Right hindlimb (tissue), 1 donor: ENCODE data around the gene C1QL2.

ENCODE experiments used
- DNase-seq: peaks from one replicate; pipeline ENCODE4 v3.0.0-alpha.2; 2018

C1QL2 gene

GRCh38 chr2:119178776-119179175 lies 20.2 kb upstream of the C1QL2 start:
- DNase-seq, result no peak

DNA sequence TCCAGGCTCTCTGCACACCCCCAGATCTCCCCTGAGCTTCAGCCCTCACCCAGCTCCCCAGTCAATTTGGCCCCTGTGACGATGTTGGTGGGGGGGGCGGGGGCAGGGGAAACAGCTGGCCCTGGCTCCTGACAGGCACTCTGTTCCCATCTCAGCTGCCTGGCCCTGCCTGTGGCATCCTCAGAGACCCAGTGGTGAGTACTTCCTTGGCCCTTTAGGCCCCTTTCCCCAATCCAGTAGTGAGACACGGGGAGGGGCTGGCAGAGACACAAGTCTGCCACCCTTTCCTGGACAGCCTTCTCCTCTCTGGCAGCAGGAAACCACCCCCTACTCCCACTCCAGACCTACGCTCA lies 19.3 kb upstream of the C1QL2 start:
- no peak for DNase-seq

DNA sequence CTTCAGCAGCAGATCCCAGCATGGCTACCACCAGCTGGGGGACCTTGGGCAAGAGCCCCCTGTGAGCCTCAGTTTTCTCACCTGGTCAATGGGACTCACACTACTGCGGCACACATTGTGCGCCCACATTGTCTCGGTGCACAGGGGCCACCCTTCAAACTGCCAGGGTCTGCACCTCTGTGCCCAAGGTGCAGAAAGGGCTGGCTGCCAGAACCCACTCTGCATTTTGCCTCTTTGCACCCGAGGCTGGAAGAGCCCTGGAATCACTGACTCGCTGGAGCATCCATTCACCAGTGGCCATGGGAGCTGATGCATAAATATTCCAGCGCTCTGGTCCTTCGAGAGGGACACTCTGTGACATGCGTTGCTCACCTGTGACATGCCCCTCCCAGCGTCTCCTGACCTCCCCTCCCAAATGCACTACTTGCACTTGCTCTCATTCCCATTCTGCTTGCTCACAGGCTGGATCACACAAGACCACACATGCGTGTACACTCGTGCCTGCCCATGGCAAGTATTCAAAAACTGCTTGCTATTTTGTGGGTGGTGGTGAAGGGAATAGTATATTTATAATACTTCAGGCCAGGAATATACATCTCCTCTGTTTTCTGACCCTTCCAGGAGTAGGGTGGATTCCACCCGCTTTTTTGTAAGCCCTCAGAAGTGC lies 18.8 kb upstream of the C1QL2 start:
- no peak for DNase-seq

DNA sequence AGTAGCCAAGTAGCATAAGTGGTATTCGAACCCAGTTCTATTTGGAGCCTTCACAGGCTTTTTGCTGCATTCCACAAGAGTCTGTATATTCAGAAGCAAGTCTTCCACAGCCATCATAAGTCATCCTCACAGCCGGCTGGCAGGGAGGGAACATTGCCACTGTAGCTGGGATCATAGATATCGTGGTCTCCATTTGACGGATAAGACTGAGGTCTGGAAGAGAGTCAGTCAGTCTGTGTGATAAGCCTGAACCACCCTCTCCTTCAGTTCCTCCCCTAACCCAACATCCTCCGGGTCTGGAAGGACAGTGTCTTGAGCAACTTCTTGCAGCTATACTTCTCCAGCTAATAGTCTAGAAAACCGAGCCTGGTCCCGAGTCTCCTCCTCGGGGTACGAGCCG lies 17.0 kb upstream of the C1QL2 start:
- no peak for DNase-seq

DNA sequence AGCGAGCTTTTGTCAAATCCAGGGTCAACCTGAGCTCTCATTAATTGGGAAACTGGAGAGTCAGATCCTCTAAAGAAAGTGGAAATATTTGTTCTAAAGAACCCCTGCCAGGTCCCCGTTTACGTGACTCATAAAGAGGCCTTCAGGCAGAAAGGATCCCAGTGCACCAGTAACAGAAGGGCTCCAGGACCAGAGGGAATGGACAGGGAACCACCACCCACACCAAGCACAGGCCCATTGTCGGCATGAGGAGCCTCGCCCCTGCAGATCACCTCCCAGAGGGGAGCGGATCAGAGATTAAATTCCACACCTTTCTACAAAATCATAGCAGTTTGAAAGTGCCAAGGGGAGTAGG lies 16.4 kb upstream of the C1QL2 start:
- no peak for DNase-seq

DNA sequence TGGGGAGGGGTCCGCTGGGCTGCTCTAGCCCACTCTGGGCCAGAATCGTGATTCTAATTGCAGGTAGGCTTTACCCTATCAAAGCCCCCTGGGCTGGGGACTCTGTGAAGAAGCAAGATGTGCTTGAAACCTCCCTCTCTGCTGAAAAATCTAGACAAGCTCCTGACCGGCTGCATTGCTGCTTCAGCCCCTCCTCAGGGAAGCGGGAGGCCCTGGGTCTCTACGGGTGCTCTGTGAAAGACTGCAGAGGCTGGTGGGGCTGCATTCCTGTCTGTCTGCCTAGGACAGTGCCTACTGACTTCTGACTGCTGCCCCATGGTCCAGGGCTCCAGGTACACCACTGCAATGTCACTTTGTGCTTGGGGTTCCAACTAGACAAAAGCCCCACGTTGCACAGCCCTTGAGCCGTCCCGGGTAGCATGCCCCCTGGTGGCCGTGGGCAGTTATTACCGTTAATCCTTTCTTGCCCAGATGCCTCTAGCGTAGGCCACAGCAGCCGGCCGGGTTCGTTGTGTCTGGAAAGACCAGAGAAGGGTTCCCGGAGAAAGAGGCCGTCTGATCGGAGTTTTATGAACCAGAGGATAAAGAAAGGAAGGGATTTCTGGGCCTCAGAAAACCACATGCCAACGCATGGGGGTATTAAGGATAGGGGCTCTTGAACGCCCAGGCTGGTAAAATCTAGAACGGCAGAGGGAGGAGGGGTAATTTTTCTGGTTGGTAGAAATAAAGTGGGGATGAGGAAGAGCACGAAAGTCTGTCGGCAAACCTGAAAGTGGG lies 15.9 kb upstream of the C1QL2 start:
- DNase-seq, result no peak

GRCh38 chr2:119173556-119174060 lies 15.1 kb upstream of the C1QL2 start:
- DNase-seq, result no peak

GRCh38 chr2:119170504-119170903 lies 12.0 kb upstream of the C1QL2 start:
- no peak for DNase-seq

- no peak for DNase-seq
Observed at GRCh38 chr2:119169717-119170116, 11.2 kb upstream of the C1QL2 start.

DNA sequence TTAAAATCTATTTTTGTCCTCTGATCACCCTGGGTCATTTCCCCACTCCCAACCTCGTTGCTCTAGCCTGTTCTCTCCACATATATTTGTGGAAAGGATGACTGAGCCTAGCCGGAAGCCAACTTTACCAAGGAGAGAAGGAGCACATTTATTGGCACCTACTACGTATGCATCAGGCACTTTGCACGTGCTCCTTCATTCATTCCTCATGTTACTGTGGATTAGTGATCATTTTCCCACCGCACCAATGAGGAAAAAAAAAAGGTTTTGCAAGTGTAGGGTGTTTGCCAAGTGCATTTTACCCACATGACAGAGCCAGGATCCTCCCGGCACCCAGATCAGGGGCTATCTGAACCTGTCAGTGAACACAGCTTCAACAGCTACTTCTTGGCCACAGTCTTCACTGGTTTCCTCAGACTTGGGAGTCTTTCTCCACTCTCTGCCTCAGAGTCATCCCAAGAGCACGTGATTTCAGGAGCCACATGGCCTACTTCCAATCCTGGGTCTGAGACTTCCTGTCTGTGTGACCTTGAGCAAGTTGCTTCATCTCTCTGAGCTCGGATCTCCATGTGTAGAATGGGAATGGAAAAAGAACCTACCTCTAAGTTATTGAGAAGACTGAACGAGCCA lies 1.9 kb upstream of the C1QL2 start:
- DNase-seq, result no peak

DNA sequence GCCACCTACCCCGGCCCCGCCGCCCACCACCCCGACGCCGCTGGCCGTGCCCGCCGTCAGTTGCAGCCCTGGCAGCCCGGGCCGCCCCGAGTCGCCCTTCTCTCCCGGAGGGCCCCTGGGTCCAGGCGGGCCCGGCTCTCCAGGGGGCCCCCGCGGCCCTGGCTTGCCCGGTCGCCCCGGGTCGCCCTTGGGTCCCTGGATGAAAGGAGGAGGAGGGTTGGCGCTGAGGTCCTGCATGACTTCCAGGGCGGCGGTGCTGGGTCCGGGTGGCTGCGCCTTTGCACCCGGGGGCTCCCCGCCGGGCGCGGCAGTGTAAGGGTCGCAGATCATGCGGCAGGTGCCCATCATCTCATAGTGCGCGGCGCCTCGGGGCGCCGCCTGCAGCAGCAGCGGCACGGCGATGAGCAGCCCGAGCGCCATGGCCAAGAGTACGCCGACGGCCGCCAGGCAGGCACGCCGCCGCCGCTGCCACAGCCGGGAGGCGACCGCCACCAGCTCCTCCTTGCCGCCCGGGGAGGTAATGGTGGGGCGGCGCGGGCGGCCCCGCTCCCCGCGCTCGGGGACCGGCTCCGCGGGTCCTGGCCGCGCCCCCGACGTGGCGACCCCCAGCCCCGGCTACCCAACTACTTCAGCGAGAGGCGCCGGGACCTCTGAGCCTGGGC lies 570 bp downstream of the C1QL2 start:
- DNase-seq, result no peak

DNA sequence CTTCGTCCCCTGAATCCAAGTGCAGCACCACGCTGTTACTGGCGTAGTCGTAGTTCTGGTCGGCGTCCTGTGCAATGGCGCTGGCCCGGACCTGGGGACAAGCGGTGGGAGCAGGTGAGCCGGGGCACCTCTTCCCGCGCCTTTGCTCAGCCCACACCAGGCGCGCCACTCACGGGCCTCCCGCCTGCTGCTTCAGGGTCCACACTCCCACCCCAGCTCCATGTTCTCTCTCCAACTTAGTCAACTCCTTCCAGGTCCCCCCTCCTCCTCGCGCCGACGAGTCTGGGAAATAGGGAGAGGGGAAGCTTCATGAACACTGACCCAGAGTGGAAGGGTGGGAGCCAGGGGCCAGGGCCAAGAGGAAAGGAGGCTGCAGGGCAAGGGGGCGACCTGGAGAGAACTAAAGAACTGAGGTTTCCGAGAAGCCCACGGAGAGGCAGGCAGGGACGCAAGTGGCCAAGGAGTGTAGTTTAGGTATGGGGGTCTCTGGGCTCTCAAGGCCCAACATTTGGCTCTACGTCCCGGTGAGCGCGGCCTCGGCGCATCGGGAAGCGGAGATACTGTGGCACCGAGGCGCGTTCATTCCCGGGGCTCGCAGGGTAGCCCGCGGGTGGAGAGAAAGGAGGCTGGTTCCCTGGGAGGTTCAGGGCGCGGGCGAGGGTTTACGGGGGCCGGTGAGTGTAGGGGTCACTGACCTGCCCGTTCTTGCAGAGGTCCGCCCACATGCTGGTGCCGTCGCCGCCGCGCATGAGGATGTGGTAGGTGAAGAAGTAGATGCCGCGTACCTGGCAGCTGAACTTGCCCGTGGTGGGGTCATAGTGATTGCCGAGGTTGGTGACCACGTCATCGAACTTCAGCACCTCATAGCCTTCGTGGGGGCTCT lies 1.4 kb downstream of the C1QL2 start:
- DNase-seq, result no peak

- no peak for DNase-seq
Observed at GRCh38 chr2:119156105-119156890, 2.3 kb downstream of the C1QL2 start.

GRCh38 chr2:119155633-119156032 lies 2.9 kb downstream of the C1QL2 start:
- DNase-seq, result no peak

GRCh38 chr2:119154076-119154475 lies 4.5 kb downstream of the C1QL2 start:
- DNase-seq, result no peak

DNA sequence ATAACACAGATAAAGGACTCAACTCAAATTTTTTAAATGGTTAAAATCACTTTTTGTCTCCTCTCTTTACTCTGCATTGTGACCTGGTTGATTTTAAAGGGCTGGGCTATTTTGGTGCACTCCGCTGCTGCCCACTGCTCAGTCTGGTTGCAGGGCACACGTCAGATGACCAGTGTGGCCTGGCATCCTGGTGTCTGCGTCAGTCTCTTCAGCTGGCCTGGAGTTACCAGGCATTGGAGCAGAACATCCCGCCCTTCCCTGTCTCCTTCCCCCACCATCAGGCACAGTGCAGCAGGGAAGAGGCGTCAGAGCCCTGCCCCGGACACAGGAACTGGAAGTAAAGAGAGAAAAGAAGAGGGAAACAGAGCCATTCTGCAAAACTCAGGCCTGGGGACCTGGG lies 8.9 kb downstream of the C1QL2 start:
- no peak for DNase-seq

GRCh38 chr2:119147776-119148715 lies 10.5 kb downstream of the C1QL2 start:
- DNase-seq, result no peak

- no peak for DNase-seq
Observed at GRCh38 chr2:119144806-119145205, 13.7 kb downstream of the C1QL2 start.

DNA sequence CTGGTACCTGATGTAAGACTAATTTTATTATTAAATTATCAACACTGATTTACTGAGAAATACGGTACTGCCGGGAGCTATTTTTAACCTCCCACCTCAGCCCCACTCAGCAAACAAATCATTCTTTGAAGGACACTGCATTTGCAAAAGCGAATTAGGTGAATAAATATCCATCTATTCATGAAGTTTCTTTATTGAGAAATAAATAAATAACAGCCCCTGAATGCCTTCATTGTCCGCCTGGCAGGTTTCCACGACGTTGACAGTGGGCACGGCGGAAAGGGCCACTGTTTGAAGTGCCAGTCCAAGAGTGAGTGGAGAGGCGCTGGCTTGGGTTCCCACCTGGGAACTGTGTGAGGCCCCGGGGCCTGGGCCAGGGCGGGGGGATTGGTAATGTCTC lies 15.7 kb downstream of the C1QL2 start:
- DNase-seq, result no peak

GRCh38 chr2:119137502-119137901 lies 21.0 kb downstream of the C1QL2 start:
- DNase-seq, result no peak

GRCh38 chr2:119136872-119137271 lies 21.7 kb downstream of the C1QL2 start:
- no peak for DNase-seq
